Mesenchymal stem cell (in vitro differentiated cells and primary cell): ENCODE measurements around the gene DENND5A.
"Not testable (repeated sequence)": the region's sequence is repeated elsewhere in the genome, so short reads cannot be mapped to it uniquely, and the experiment has no call there.

ENCODE experiments used
- DNase-seq: peaks from one replicate; pipeline ENCODE4 v3.0.0-alpha.2; 2013
- H2AFZ ChIP-seq: one replicate; pipeline ENCODE4 v1.6.1; 2013; ENCODE audit warnings: low read depth, mild to moderate bottlenecking, control low read depth, inconsistent platforms, low read length, moderate library complexity
- H2AK5ac ChIP-seq: 2 replicates; pipeline ENCODE4 v1.6.1; 2013; ENCODE audit warnings: low read length, moderate library complexity, mild to moderate bottlenecking, inconsistent platforms; ENCODE audit not compliant: severe bottlenecking
- H2BK120ac ChIP-seq: one replicate; pipeline ENCODE4 v1.6.1; 2013; ENCODE audit warnings: low read depth, mild to moderate bottlenecking, inconsistent platforms, low read length, moderate library complexity
- H2BK12ac ChIP-seq, 2 experiments: one replicate each; pipeline ENCODE4 v1.6.1; 2013; ENCODE audit warnings: inconsistent platforms in 2 of 2, low read length in 2 of 2, mild to moderate bottlenecking in 2 of 2, moderate library complexity in 2 of 2, control low read depth in 1 of 2
- H2BK15ac ChIP-seq: one replicate; pipeline ENCODE4 v1.6.1; 2013; ENCODE audit warnings: mild to moderate bottlenecking, low read depth, inconsistent platforms; ENCODE audit not compliant: poor library complexity, severe bottlenecking
- H2BK5ac ChIP-seq: 2 replicates; pipeline ENCODE4 v1.6.1; 2013; ENCODE audit warnings: low read depth, mild to moderate bottlenecking, low read length, control low read depth, inconsistent platforms; ENCODE audit not compliant: poor library complexity, severe bottlenecking
- H3K14ac ChIP-seq, 2 experiments: one replicate each; pipeline ENCODE4 v1.6.1; 2013; ENCODE audit warnings: inconsistent platforms in 2 of 2, low read length in 2 of 2, control low read depth in 1 of 2, mild to moderate bottlenecking in 1 of 2, moderate library complexity in 1 of 2
- H3K18ac ChIP-seq, 2 experiments: one replicate each; pipeline ENCODE4 v1.6.1; 2013; ENCODE audit warnings: inconsistent platforms in 2 of 2, low read length in 2 of 2, control low read depth in 1 of 2, low read depth in 1 of 2, mild to moderate bottlenecking in 1 of 2
- H3K23ac ChIP-seq, 2 experiments: one replicate each; pipeline ENCODE4 v1.6.1; 2013; ENCODE audit warnings: inconsistent platforms in 2 of 2, low read length in 2 of 2, mild to moderate bottlenecking in 2 of 2, moderate library complexity in 2 of 2, control low read depth in 1 of 2
- H3K27ac ChIP-seq: 2 replicates; pipeline ENCODE4 v1.5.1; 2013; ENCODE audit warnings: mild to moderate bottlenecking, moderate library complexity, low read length, control low read depth, inconsistent platforms; ENCODE audit not compliant: poor library complexity, severe bottlenecking
- H3K27me3 ChIP-seq, 2 experiments: 2 replicates each; pipeline versions ENCODE4 v1.6.1 to v1.7.0; 2013; ENCODE audit warnings: low read length in 2 of 2, mild to moderate bottlenecking in 2 of 2, moderate library complexity in 2 of 2, control low read depth in 1 of 2, inconsistent platforms in 1 of 2; ENCODE audit not compliant: control insufficient read depth in 1 of 2, insufficient read depth in 1 of 2
- H3K36me3 ChIP-seq, 2 experiments: 2 replicates each; pipeline versions ENCODE4 v1.6.1 to v1.7.0; 2013; ENCODE audit warnings: low read length in 2 of 2, control low read depth in 1 of 2, inconsistent platforms in 1 of 2, low read depth in 1 of 2, mild to moderate bottlenecking in 1 of 2; ENCODE audit not compliant: insufficient read depth in 2 of 2, control insufficient read depth in 1 of 2
- H3K4ac ChIP-seq, 2 experiments: one replicate each; pipeline ENCODE4 v1.6.1; 2013; ENCODE audit warnings: inconsistent platforms in 2 of 2, low read length in 2 of 2, mild to moderate bottlenecking in 2 of 2, moderate library complexity in 2 of 2, control low read depth in 1 of 2, low read depth in 1 of 2
- H3K4me1 ChIP-seq: 2 replicates; pipeline ENCODE4 v1.6.1; 2013; ENCODE audit warnings: low read depth, low read length, control low read depth; ENCODE audit not compliant: control insufficient read depth, insufficient read depth
- H3K4me2 ChIP-seq: 2 replicates; pipeline ENCODE4 v1.6.1; 2013; ENCODE audit warnings: low read length, mild to moderate bottlenecking, inconsistent platforms; ENCODE audit not compliant: poor library complexity, severe bottlenecking
- H3K4me3 ChIP-seq, 2 experiments: 2 replicates each; pipeline versions ENCODE4 v1.5.1 to v1.7.0; 2013; ENCODE audit warnings: low read length in 2 of 2, mild to moderate bottlenecking in 2 of 2, control low read depth in 1 of 2, low read depth in 1 of 2; ENCODE audit not compliant: insufficient read depth in 1 of 2
- H3K79me1 ChIP-seq: replicated peaks from 2 replicates; pipeline ENCODE4 v1.6.1; 2013; ENCODE audit warnings: mild to moderate bottlenecking, control low read depth, low read length, inconsistent platforms; ENCODE audit not compliant: poor library complexity, severe bottlenecking
- H3K9ac ChIP-seq: 2 replicates; pipeline ENCODE4 v1.7.0; 2013; ENCODE audit warnings: mild to moderate bottlenecking, low read length, moderate library complexity
- H3K9me3 ChIP-seq: 2 replicates; pipeline ENCODE4 v1.7.0; 2013; ENCODE audit warnings: mild to moderate bottlenecking, low read length; ENCODE audit not compliant: control insufficient read depth
- H4K8ac ChIP-seq: one replicate; pipeline ENCODE4 v1.6.1; 2013; ENCODE audit warnings: inconsistent platforms, mild to moderate bottlenecking, low read length, moderate library complexity
- H4K91ac ChIP-seq: one replicate; pipeline ENCODE4 v1.6.1; 2013; ENCODE audit warnings: mild to moderate bottlenecking, low read length, inconsistent platforms
- WGBS: methylation state at CpG from one replicate; pipeline ENCODE4 v1.1.7; 2013; ENCODE audit warnings: mixed read lengths; 5-methylcytosine and 5-hydroxymethylcytosine counted together

DENND5A gene

DNA sequence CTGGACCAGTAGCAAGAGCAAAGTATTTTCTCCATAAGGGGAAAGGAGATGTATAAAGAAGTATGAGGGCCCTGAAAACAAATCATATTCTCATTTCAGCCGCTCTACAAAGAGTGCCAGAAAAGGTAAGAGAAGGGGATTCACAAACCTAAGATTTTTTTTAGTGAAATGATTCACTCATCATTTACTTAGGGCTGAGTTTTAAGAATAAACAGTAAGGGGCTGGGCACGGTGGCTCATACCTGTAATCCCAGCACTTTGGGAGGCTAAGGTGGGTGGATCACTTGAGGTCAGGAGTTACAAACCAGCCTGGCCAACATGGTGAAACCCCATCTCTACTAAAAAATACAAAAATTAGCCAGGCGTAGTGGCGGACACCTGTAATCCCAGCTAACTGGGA, 55.5 kb downstream of the DENND5A start:
- not testable (repeated sequence) for H3K4me3 ChIP-seq, H3K79me1 ChIP-seq, DNase-seq, H3K23ac ChIP-seq, H4K8ac ChIP-seq, H3K18ac ChIP-seq, H3K27me3 ChIP-seq, H3K4me1 ChIP-seq, H2AK5ac ChIP-seq, H2BK12ac ChIP-seq, H2BK120ac ChIP-seq, H4K91ac ChIP-seq, H2BK15ac ChIP-seq, H2AFZ ChIP-seq, H3K4ac ChIP-seq, H3K4me2 ChIP-seq, H3K9ac ChIP-seq, H3K9me3 ChIP-seq, H3K27ac ChIP-seq, H2BK5ac ChIP-seq
- H3K36me3 ChIP-seq, result peaks cover 0 to 20% of the 10 kb centered on the region in 2 experiments
- WGBS, result 100% methylated on average over 2 of the region's 4 CpGs
- peak overlapping the region in 1 of 2 experiments; percentile 80 for H3K14ac ChIP-seq

DNA sequence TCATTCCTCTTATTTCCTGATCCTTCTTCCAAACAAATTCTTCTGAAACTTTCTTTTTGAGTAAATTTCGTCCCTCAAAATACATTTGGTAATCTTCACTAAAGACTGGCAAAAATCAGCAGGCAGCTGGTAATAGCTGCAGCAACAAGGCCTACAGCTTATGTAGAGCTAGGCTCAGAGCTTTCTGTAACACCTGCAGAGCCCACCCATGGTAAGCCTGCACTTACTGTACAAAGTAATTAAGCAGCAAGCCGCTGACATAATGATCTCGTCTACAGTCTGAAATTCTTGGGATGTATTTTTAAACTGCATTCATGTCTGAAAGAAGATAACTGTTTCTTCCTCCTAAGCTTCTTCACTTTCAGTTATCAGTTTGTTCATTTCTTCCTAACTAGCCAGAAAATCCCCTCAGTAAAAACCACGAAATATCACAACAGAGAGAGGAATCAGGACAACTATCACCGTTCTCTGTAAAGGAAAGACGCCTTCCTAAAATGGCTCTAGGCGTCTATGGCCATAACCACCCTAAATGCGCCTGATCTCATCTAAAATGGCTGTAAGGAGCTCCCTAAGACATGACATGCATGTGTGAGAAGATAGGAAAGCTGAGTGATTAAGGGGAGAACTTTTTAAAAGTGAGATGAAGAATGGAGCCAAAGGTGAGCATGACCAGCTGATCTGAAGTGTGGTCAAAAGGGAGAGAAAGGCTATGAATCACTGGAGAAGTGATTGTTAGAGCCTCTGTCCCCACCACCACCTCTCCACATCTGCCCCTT, 56.2 kb downstream of the DENND5A start:
- no peak overlapping the region for H2AK5ac ChIP-seq
- WGBS, result 87% methylated on average over 8 of the region's 8 CpGs
- H3K23ac ChIP-seq, result no peak overlapping the region

DNA sequence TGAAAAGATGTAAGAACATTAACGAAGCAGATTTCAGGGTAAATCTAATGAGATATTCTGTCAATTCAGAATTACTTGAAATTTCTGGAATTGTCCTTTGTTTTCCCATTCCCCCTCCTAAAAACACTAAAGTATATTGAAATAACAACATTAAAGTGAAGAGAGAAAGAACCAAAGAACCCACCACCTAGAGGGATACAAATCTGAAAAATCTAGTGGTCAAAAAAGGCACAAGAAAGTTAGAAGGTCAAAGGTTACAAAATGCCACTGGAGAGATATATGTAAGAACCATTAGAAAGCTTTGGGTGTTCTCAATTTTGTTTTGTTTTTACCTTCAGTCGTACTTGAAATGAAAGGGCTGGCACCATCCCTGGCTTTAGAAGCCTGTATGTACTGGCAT, 57.9 kb downstream of the DENND5A start:
- Histone ChIP-seq H3K4me3 (no peak overlapping the region), H2BK12ac (no peak overlapping the region), H4K91ac (no peak overlapping the region), H3K4me2 (no peak overlapping the region), H3K14ac (no peak overlapping the region), H3K4me1 (peaks cover 8% of the 10 kb centered on the region), H2AFZ (no peak overlapping the region), H2AK5ac (no peak overlapping the region), H3K23ac (no peak overlapping the region), H2BK15ac (no peak overlapping the region), H3K27ac (no peak overlapping the region), H2BK5ac (peak overlapping the region; percentile 53), H3K27me3 (no peaks in the 10 kb centered on the region), H3K18ac (no peak overlapping the region), H3K4ac (no peak overlapping the region), H4K8ac (no peak overlapping the region), H3K9me3 (no peaks in the 10 kb centered on the region), H3K9ac (no peak overlapping the region), H3K36me3 (peaks cover 9 to 42% of the 10 kb centered on the region in 2 experiments), H3K79me1 (peaks cover 19% of the 10 kb centered on the region), H2BK120ac (no peak overlapping the region)
- 80% methylated on average over 1 of the region's 2 CpGs for WGBS
- no peak for DNase-seq

More for the DNA sequence above, 56.2 kb downstream of the DENND5A start:
- Histone ChIP-seq H3K9ac (no peak overlapping the region), H3K4me2 (no peak overlapping the region), H2BK15ac (no peak overlapping the region), H3K79me1 (peaks cover 10% of the 10 kb centered on the region), H3K27ac (no peak overlapping the region), H3K18ac (no peak overlapping the region), H3K14ac (peak overlapping the region in 1 of 2 experiments; percentile 80), H2BK120ac (no peak overlapping the region), H3K4me1 (peaks cover 8% of the 10 kb centered on the region), H4K91ac (no peak overlapping the region), H3K4me3 (no peak overlapping the region), H3K4ac (no peak overlapping the region), H2AFZ (no peak overlapping the region), H4K8ac (no peak overlapping the region), H3K36me3 (peaks cover 2 to 27% of the 10 kb centered on the region in 2 experiments), H2BK12ac (peak overlapping the region in 1 of 2 experiments; percentile 7), H2BK5ac (peak overlapping the region; percentile 25), H3K27me3 (no peaks in the 10 kb centered on the region), H3K9me3 (no peaks in the 10 kb centered on the region)
- DNase-seq, result no peak

DNA sequence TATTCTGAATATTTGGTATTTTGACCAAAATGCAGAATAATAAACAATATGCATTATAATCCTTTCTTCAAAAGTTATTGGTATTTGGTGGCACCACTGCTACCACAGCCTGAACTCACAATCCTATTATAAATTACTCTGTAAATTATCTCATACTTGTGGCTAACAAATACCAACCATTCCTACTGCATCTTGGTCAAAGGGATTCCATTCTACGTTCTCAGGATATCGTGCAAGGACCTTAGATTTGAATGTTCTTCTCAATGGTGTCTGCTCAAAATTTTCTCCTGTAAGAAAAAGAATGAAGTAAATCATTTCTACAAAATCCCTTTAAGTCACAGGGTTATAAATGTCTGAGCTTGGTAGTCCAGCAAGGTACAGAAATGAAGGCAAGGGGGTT, 58.7 kb downstream of the DENND5A start:
- Histone ChIP-seq H2BK120ac (no peak overlapping the region), H3K9me3 (no peaks in the 10 kb centered on the region), H4K8ac (no peak overlapping the region), H3K14ac (no peak overlapping the region), H3K9ac (no peak overlapping the region), H2BK5ac (no peak overlapping the region), H2BK12ac (no peak overlapping the region), H3K36me3 (peaks cover 9 to 47% of the 10 kb centered on the region in 2 experiments), H2AFZ (no peak overlapping the region), H3K18ac (no peak overlapping the region), H3K4me1 (peaks cover 8% of the 10 kb centered on the region), H3K4me3 (no peak overlapping the region), H3K23ac (no peak overlapping the region), H3K4ac (no peak overlapping the region), H3K4me2 (no peak overlapping the region), H2BK15ac (no peak overlapping the region), H3K27ac (peak overlapping the region; percentile 84), H2AK5ac (no peak overlapping the region), H3K79me1 (peaks cover 19% of the 10 kb centered on the region), H3K27me3 (no peaks in the 10 kb centered on the region), H4K91ac (no peak overlapping the region)
- WGBS, result no CpG with 5 or more reads among the region's 2 CpGs
- DNase-seq, result peak; percentile 79
